Measurements from ENCODE around the gene MRPL53. TPM values are rescaled to one million over a fixed set of nuclear protein-coding genes. Genes with fewer than 3 reads are reported as not detected.

MRPL53 gene
- total and polyA plus RNA-seq, 2 of the 13 experiments (the other 11 are each of a cell fraction or from before 2014, with no cell fraction given) = 34.3 to 51.9 TPM

DNA sequence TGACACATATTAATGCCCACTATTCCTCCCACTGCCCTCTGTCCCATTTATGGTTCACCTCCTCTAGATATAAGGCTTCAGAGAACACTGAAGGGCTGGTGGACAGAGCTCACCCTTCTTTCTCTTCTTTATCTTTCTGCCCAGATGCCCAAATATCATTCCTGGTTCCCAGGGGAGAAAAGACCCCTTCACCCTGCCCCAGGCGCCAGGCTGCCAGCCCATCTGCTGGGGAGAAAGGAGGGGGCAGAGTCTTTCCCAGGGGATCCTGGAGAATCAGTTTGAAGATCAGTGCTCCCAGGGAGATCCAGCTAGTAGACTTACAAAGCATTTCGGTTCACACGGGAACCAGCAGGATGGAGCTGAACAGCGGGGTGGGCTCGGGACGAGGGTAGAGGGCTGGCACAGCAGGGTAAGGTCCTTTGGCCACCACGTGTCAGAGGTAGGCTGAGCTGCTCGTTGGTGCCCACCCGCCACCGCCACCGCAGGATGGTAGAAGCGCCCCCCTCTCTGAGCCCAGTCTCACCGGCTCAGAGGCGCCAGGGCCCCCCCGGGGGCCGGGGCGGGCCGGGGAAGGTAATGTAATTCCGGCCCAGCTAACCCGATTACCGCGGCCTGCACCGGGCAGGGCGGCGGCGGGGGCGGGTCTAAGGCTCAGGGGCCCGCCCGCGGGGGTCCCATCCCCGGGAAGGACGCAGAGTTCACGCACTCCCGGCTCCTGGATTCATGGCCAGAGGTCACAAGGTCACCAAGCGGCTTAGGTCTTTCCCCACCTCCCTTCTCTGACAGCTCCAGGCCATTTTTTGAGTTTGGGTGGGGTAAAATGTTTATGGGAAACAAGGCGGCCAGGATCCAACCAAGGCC is 40.5 kb upstream of the MRPL53 start (continued):
- TF ChIP-seq ZNF512 (CRISPR knock-in tag; IDR thresholded peaks at IDR 0.05) (no peak), MLX (CRISPR knock-in tag; IDR thresholded peaks at IDR 0.05) (no peak), TOPORS (CRISPR knock-in tag; IDR thresholded peaks at IDR 0.05) (no peak), ZBTB38 (CRISPR knock-in tag; IDR thresholded peaks at IDR 0.05) (no peak; the same call in 1 of the 2 replicates), TBL1XR1 (IDR thresholded peaks at IDR 0.05; ENCODE audit: borderline replicate concordance, low read length, partially characterized antibody) (no peak), FOXO4 (CRISPR knock-in tag; conservative IDR thresholded peaks at IDR 0.05) (no peak), ATF4 (CRISPR knock-in tag; IDR thresholded peaks at IDR 0.05) (no peak), EZH2 (conservative IDR thresholded peaks at IDR 0.05; ENCODE audit: low read depth, low read length) (no peak), ZNF878 (CRISPR knock-in tag; IDR thresholded peaks at IDR 0.05) (no peak), ZNF768 (CRISPR knock-in tag; IDR thresholded peaks at IDR 0.05) (peak; percentile 68; the same call in 1 of the 2 replicates), EEA1 (CRISPR knock-in tag; IDR thresholded peaks at IDR 0.05; ENCODE audit: borderline replicate concordance) (no peak), AHR (CRISPR knock-in tag; IDR thresholded peaks at IDR 0.05) (no peak), MBD4 (IDR thresholded peaks at IDR 0.05; ENCODE audit: borderline replicate concordance, low read length) (no peak), ZBTB25 (CRISPR knock-in tag; IDR thresholded peaks at IDR 0.05) (no peak), ZNF770 (CRISPR knock-in tag; IDR thresholded peaks at IDR 0.05) (no peak)
- TF ChIP-seq, protein P1, sequence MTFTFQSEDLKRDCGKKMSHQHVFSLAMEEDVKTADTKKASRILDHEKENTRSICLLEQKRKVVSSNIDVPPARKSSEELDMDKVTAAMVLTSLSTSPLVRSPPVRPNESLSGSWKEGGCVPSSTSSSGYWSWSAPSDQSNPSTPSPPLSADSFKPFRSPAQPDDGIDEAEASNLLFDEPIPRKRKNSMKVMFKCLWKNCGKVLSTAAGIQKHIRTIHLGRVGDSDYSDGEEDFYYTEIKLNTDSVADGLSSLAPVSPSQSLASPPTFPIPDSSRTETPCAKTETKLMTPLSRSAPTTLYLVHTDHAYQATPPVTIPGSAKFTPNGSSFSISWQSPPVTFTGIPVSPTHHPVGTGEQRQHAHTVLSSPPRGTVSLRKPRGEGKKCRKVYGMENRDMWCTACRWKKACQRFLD (CRISPR knock-in tag; IDR thresholded peaks at IDR 0.05; ENCODE audit: borderline replicate concordance) = no peak
- TF ChIP-seq, protein P2, sequence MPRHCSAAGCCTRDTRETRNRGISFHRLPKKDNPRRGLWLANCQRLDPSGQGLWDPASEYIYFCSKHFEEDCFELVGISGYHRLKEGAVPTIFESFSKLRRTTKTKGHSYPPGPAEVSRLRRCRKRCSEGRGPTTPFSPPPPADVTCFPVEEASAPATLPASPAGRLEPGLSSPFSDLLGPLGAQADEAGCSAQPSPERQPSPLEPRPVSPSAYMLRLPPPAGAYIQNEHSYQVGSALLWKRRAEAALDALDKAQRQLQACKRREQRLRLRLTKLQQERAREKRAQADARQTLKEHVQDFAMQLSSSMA (CRISPR knock-in tag; IDR thresholded peaks at IDR 0.05) = no peak; the same call in 1 of the 2 replicates

All from HepG2 (cell line).